ENCODE measurements around the gene CD44. TPM values are rescaled to one million over a fixed set of nuclear protein-coding genes. Genes with fewer than 3 reads are reported as not detected.

Gene CD44
- polyA plus RNA-seq, 1 of the 3 experiments (the other 2 are of a cell fraction) = 457 TPM

DNA sequence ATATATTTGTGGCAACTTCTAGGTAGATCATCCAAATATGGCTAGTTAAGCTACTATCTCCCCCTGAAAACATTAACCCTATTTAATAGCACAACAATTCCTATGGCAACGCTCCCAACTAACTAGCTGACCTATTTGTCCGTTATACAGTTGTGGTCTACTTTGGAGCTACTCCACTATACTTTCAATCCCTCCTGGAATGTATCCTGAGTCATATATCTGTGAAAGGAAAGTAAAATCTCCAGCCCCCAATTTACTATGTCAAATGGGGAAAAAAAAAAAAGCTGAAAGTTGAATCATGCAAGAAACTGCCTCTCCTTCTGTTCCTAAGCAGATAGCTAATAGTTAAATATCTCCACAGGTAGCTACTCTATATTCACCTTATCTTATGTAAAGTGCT is 128.5 kb downstream of the CD44 start:
- Histone ChIP-seq H3K36me3 (replicated peaks in 1 of 2; ENCODE audit: control insufficient read depth in 1 of 2, insufficient read depth in 2 of 2, low read length in 1 of 2) (no peaks in the 10 kb centered on the region), H3K9me3 (no peaks in the 10 kb centered on the region), H3F3A (replicated peaks; ENCODE audit: insufficient read depth) (peaks cover 8% of the 10 kb centered on the region), H3K9ac (peak overlapping the region; percentile 29; the same call in 1 of the 2 replicates), H3K4me1 (ENCODE audit: control insufficient read depth in 1 of 2, insufficient read depth in 2 of 2, low read depth in 1 of 2, low read length in 1 of 2) (peaks cover 0 to 7% of the 10 kb centered on the region in 2 experiments; a peak in 1 of 4 replicates), H2AFZ (ENCODE audit: low read depth) (no peak overlapping the region), H3K27me3 (ENCODE audit: insufficient read depth) (no peaks in the 10 kb centered on the region), H3K4me2 (no peak overlapping the region), H3K79me2 (ENCODE audit: insufficient read depth) (no peaks in the 10 kb centered on the region), H4K20me1 (ENCODE audit: insufficient read depth) (no peaks in the 10 kb centered on the region), H3K27ac (ENCODE audit: low read depth in 2 of 2, low read length in 1 of 2) (peak overlapping the region in 1 of 2 experiments; percentile 55; a peak in 2 of 4 replicates), H3K9me2 (no peaks in the 10 kb centered on the region), H3K4me3 (ENCODE audit: low read depth in 2 of 2, low read length in 1 of 2) (no peak overlapping the region; a peak in 1 of 4 replicates)
- 53% methylated on average over 2 of the region's 2 CpGs for WGBS (ENCODE audit: low lambda C conversion rate)
- no peak for DNase-seq
- ChIA-PET POLR2A (no interaction called here), CTCF (interaction anchor here (1.0 to 1.3 kb wide), 2 partner anchors 341 to 681 kb away, joined by 4 to 5 read pairs; no protein-coding TSS in a partner anchor)
- TF ChIP-seq ELF1 (IDR thresholded peaks at IDR 0.05) (no peak), FOSL2 (IDR thresholded peaks at IDR 0.05; ENCODE audit: borderline replicate concordance, low read depth) (peak; percentile 79; the same call in 1 of the 2 replicates), RAD21 (IDR thresholded peaks at IDR 0.05; ENCODE audit: low read length) (no peak), YY1 (IDR thresholded peaks at IDR 0.05; ENCODE audit: low read depth) (no peak), RXRA (IDR thresholded peaks at IDR 0.05; ENCODE audit: borderline replicate concordance, low read depth) (no peak), FOXM1 (IDR thresholded peaks at IDR 0.05; ENCODE audit: low read depth) (peak; percentile 49; the same call in 1 of the 2 replicates), POLR2AphosphoS5 (IDR thresholded peaks at IDR 0.05; ENCODE audit: low read depth, low read length) (peak; percentile 21; the same call in 1 of the 2 replicates), GABPA (IDR thresholded peaks at IDR 0.05; ENCODE audit: low read depth) (no peak), MXI1 (IDR thresholded peaks at IDR 0.05; ENCODE audit: low read depth, low read length) (no peak), REST (IDR thresholded peaks at IDR 0.05; ENCODE audit: low read depth, low read length) (no peak), EP300 (IDR thresholded peaks at IDR 0.05; ENCODE audit: borderline replicate concordance in 1 of 2, low read depth in 1 of 2, low read length in 1 of 2) (peak in 1 of 2 experiments; percentile 55; a peak in 1 of 4 replicates), ZBTB33 (IDR thresholded peaks at IDR 0.05; ENCODE audit: borderline replicate concordance, low read depth) (no peak), CHD2 (IDR thresholded peaks at IDR 0.05; ENCODE audit: low read length, partially characterized antibody) (no peak), USF1 (IDR thresholded peaks at IDR 0.05; ENCODE audit: borderline replicate concordance, low read depth) (no peak), GATA2 (CRISPR knock-in tag; IDR thresholded peaks at IDR 0.05) (no peak), SMC3 (IDR thresholded peaks at IDR 0.05; ENCODE audit: low read depth, low read length) (no peak), FOXJ3 (CRISPR knock-in tag; IDR thresholded peaks at IDR 0.05) (no peak), RFX5 (IDR thresholded peaks at IDR 0.05; ENCODE audit: low read length) (no peak), NRF1 (IDR thresholded peaks at IDR 0.05; ENCODE audit: low read depth, low read length) (no peak), TEAD4 (IDR thresholded peaks at IDR 0.05; ENCODE audit: borderline replicate concordance, insufficient read depth) (peak; percentile 36; the same call in 1 of the 2 replicates), SIN3A (IDR thresholded peaks at IDR 0.05; ENCODE audit: borderline replicate concordance, low read depth, low read length) (no peak), TCF12 (IDR thresholded peaks at IDR 0.05) (peak; percentile 66)
- TF ChIP-seq, protein P1, sequence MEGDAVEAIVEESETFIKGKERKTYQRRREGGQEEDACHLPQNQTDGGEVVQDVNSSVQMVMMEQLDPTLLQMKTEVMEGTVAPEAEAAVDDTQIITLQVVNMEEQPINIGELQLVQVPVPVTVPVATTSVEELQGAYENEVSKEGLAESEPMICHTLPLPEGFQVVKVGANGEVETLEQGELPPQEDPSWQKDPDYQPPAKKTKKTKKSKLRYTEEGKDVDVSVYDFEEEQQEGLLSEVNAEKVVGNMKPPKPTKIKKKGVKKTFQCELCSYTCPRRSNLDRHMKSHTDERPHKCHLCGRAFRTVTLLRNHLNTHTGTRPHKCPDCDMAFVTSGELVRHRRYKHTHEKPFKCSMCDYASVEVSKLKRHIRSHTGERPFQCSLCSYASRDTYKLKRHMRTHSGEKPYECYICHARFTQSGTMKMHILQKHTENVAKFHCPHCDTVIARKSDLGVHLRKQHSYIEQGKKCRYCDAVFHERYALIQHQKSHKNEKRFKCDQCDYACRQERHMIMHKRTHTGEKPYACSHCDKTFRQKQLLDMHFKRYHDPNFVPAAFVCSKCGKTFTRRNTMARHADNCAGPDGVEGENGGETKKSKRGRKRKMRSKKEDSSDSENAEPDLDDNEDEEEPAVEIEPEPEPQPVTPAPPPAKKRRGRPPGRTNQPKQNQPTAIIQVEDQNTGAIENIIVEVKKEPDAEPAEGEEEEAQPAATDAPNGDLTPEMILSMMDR (IDR thresholded peaks at IDR 0.05) = no peak
- TF ChIP-seq, protein P2, sequence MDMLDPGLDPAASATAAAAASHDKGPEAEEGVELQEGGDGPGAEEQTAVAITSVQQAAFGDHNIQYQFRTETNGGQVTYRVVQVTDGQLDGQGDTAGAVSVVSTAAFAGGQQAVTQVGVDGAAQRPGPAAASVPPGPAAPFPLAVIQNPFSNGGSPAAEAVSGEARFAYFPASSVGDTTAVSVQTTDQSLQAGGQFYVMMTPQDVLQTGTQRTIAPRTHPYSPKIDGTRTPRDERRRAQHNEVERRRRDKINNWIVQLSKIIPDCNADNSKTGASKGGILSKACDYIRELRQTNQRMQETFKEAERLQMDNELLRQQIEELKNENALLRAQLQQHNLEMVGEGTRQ (IDR thresholded peaks at IDR 0.05; ENCODE audit: borderline replicate concordance, low read depth, low read length) = no peak
- TF ChIP-seq, protein P3, sequence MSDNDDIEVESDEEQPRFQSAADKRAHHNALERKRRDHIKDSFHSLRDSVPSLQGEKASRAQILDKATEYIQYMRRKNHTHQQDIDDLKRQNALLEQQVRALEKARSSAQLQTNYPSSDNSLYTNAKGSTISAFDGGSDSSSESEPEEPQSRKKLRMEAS (IDR thresholded peaks at IDR 0.05; ENCODE audit: low read depth) = 0 out of 2 replicates have a peak, but pooled peaks have one; percentile 25
